ENCODE results near the gene PNMA1.

The PNMA1 gene

GRCh38 chr14:73750531-73750901 is 36.3 kb upstream of the PNMA1 start:
- no peak for DNase-seq

- no peak for DNase-seq
Observed at GRCh38 chr14:73749706-73750530, 35.7 kb upstream of the PNMA1 start.

GRCh38 chr14:73748858-73749357 is 34.7 kb upstream of the PNMA1 start:
- DNase-seq = no peak

- DNase-seq = no peak
Observed at GRCh38 chr14:73747379-73748211, 33.4 kb upstream of the PNMA1 start.

GRCh38 chr14:73746520-73747378 is 32.6 kb upstream of the PNMA1 start:
- DNase-seq = no peak

GRCh38 chr14:73745571-73746519 is 31.7 kb upstream of the PNMA1 start:
- DNase-seq = no peak

- peak in 1 of 2 experiments; percentile 26 for DNase-seq
Observed at GRCh38 chr14:73744874-73745529, 30.8 kb upstream of the PNMA1 start.

- no peak for DNase-seq
Observed at GRCh38 chr14:73744175-73744867, 30.1 kb upstream of the PNMA1 start.

GRCh38 chr14:73743431-73743931 is 29.3 kb upstream of the PNMA1 start:
- DNase-seq = peak; percentile 48 to 54

GRCh38 chr14:73742520-73743238 is 28.5 kb upstream of the PNMA1 start:
- DNase-seq = no peak

GRCh38 chr14:73741876-73742519 is 27.8 kb upstream of the PNMA1 start:
- DNase-seq = no peak

GRCh38 chr14:73741386-73741875 is 27.2 kb upstream of the PNMA1 start:
- peak; percentile 64 to 74 for DNase-seq

- DNase-seq = no peak
Observed at GRCh38 chr14:73740618-73741326, 26.6 kb upstream of the PNMA1 start.

GRCh38 chr14:73739899-73740617 is 25.9 kb upstream of the PNMA1 start:
- DNase-seq = no peak

- no peak for DNase-seq
Observed at GRCh38 chr14:73739174-73739898, 25.2 kb upstream of the PNMA1 start.

- no peak for DNase-seq
Observed at GRCh38 chr14:73738518-73739173, 24.5 kb upstream of the PNMA1 start.
